Left cardiac atrium (tissue), 4 donors: ENCODE results near the gene CHCHD10. TPM values are rescaled to one million over a fixed set of nuclear protein-coding genes. Genes with fewer than 3 reads are reported as not detected.

ENCODE experiments used
- ATAC-seq, 2 donors: fragments of 200-7000 bp; cut with Tn5 transposase; one replicate each; pipeline ENCODE4 v1.9.1; 2020; ENCODE audit warnings: mild to moderate bottlenecking in 2 of 2, moderate library complexity in 2 of 2
- DNase-seq: peaks from one replicate; pipeline ENCODE4 v3.0.0-alpha.2; 2020
- intact Hi-C, 2 donors: fragments of 100-400 bp; cut with DNase I; formaldehyde crosslinking; loops; one replicate each; pipeline versions ENCODE4 v1.14.1 to v1.15.1; 2022 to 2023
- total RNA-seq, 2 donors: library from RNA; stranded (reverse); fragmentation: NEBNext Ultra II Directional; extraction: Animal tissue kit (Norgen Biotek cat#: 25700); gene quantifications; one replicate each; pipeline ENCODE4 v1.2.1, GENCODE V29; 2021
- donor health status: DM: no; HTN: yes; CAD: no.
- donor health status: DM: no; HTN: yes; CAD: no; lungs with severe emphysema.
- donor health status: DM: yes; HTN: yes; CAD: no.
- donor health status: Dilated cardiomyopathy.

Gene CHCHD10
- total RNA-seq, 2 donors from 2014 or later, result 958 to 1,106 TPM

GRCh38 chr22:23790819-23791737, 23.3 kb upstream of the CHCHD10 start:
- DNase-seq (peak; percentile 25), ATAC-seq (no peak)
- intact Hi-C loops, result no loop called here

GRCh38 chr22:23789638-23790037, 21.9 kb upstream of the CHCHD10 start:
- ATAC-seq (no peak), DNase-seq (peak; percentile 13)
- intact Hi-C loops, result no loop called here

GRCh38 chr22:23789121-23789520, 21.3 kb upstream of the CHCHD10 start:
- ATAC-seq (no peak), DNase-seq (no peak)
- intact Hi-C loops, result no loop called here

- intact Hi-C loops, result no loop called here
- DNase-seq, result no peak
- no peak for ATAC-seq
Observed at GRCh38 chr22:23787910-23788309, 20.1 kb upstream of the CHCHD10 start.

GRCh38 chr22:23787600-23787896, 19.8 kb upstream of the CHCHD10 start:
- intact Hi-C loops, result no loop called here
- no peak for DNase-seq
- ATAC-seq, result no peak

GRCh38 chr22:23786752-23787599, 19.2 kb upstream of the CHCHD10 start, which contains the start of gene SMARCB1:
TSS of gene SMARCB1 (plus strand) at chr22:23786966. CDS start at chr22:23787170, 204 bp downstream.
- ATAC-seq, result peak; percentile 95 to 98
- DNase-seq, result peak; percentile 94
- intact Hi-C loops, result no loop called here

GRCh38 chr22:23786261-23786710, 18.5 kb upstream of the CHCHD10 start:
- no peak for DNase-seq

GRCh38 chr22:23784215-23784732, 16.5 kb upstream of the CHCHD10 start:
- intact Hi-C loops, result no loop called here
- DNase-seq, result no peak
- no peak for ATAC-seq

More at GRCh38 chr22:23786261-23786710, 18.5 kb upstream of the CHCHD10 start:
- intact Hi-C loops, result no loop called here
- ATAC-seq, result peak; percentile 3 to 6

- DNase-seq (no peak), ATAC-seq (no peak)
- intact Hi-C loops, result no loop called here
Observed at GRCh38 chr22:23783265-23784150, 15.7 kb upstream of the CHCHD10 start.

- intact Hi-C loops, result no loop called here
- DNase-seq (no peak), ATAC-seq (no peak)
Observed at GRCh38 chr22:23782703-23783102, 14.9 kb upstream of the CHCHD10 start.

- DNase-seq (no peak), ATAC-seq (no peak)
- intact Hi-C loops, result no loop called here
Observed at GRCh38 chr22:23782252-23782651, 14.5 kb upstream of the CHCHD10 start.

- no peak for DNase-seq
- intact Hi-C loops, result no loop called here
- no peak for ATAC-seq
Observed at GRCh38 chr22:23781511-23782183, 13.9 kb upstream of the CHCHD10 start.

GRCh38 chr22:23781065-23781464, 13.3 kb upstream of the CHCHD10 start:
- ATAC-seq (no peak), DNase-seq (no peak)
- intact Hi-C loops, result no loop called here

- ATAC-seq, result no peak
- no peak for DNase-seq
- intact Hi-C loops, result no loop called here
Observed at GRCh38 chr22:23780146-23780748, 12.5 kb upstream of the CHCHD10 start.

- ATAC-seq (no peak), DNase-seq (no peak)
- intact Hi-C loops, result no loop called here
Observed at GRCh38 chr22:23779731-23780130, 12.0 kb upstream of the CHCHD10 start.

GRCh38 chr22:23779083-23779482, 11.3 kb upstream of the CHCHD10 start:
- no peak for DNase-seq
- ATAC-seq, result no peak
- intact Hi-C loops, result no loop called here

- intact Hi-C loops, result no loop called here
- ATAC-seq, result no peak
- no peak for DNase-seq
Observed at GRCh38 chr22:23778577-23778900, 10.8 kb upstream of the CHCHD10 start.
